Tibial artery (tissue), 4 donors: ENCODE results near the gene AMACR.

ENCODE experiments used
- DNase-seq, 2 donors: peaks; one replicate each; pipeline ENCODE4 v3.0.0-alpha.2; 2019
- H3K27ac ChIP-seq, 2 donors: fragments of 200-600 bp; sonication (generic) in 1 of 2; 1 replicate in 1 of 2; 2 replicates in 1 of 2; pipeline ENCODE4 v1.5.1; 2018 to 2019; ENCODE audit warnings: mild to moderate bottlenecking in 1 of 2
- H3K27me3 ChIP-seq, 2 donors: fragments of 200-600 bp; sonication (generic) in 1 of 2; one replicate each; pipeline versions ENCODE4 v1.5.1 to v1.6.0; 2016 to 2019
- H3K36me3 ChIP-seq, 3 donors: fragments of 200-600 bp; sonication (generic) in 2 of 3; one replicate each; pipeline ENCODE4 v1.5.1; 2016 to 2019; ENCODE audit warnings: mild to moderate bottlenecking in 2 of 3
- H3K4me1 ChIP-seq, 4 donors: fragments of 200-600 bp; sonication (generic) in 2 of 4; 1 replicate in 3 of 4; 2 replicates in 1 of 4; pipeline ENCODE4 v1.5.1; 2016 to 2019
- H3K4me3 ChIP-seq, 2 donors: fragments of 200-600 bp; sonication (generic) in 1 of 2; 1 replicate in 1 of 2; 2 replicates in 1 of 2; pipeline ENCODE4 v1.5.1; 2018 to 2019; ENCODE audit warnings: mild to moderate bottlenecking in 2 of 2
- H3K9me3 ChIP-seq, 3 donors: fragments of 200-600 bp; sonication (generic) in 1 of 3; one replicate each; pipeline ENCODE4 v1.5.1; 2016 to 2019
- intact Hi-C: fragments of 100-400 bp; cut with DNase I; formaldehyde crosslinking; loops from one replicate; pipeline ENCODE4 v1.15.0; 2023; ENCODE audit warnings: low total_unique reads
- TF ChIP-seq, protein P1 (sequence below), 2 experiments: fragments of 200-600 bp in 1 of 2; fragments of 450-650 bp in 1 of 2; IDR thresholded peaks; one replicate each; pipeline ENCODE4 v1.5.1; 2017 to 2019; ENCODE audit warnings: antibody characterized with exemption in 2 of 2, mild to moderate bottlenecking in 1 of 2, moderate library complexity in 1 of 2

AMACR gene

DNA sequence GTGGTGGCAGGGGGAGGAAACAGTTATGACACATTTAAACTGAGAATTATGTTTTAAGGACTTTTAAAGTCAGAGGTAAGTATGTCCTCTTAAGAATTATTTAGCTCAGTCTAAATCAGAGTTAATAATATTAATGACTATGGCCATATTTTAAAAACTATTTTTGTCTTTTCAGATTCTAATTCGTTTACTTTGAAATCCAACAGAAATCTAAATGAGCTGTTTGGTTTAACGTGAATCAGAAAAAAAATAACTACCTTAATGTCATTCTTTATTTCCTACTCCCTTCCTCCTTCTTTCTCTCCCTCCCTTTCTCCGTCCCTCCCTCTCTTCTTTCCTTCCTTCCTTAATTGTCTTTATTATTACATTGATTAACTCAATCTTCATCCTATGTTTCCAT, 20.5 kb upstream of the AMACR start:
- TF ChIP-seq, protein P1, sequence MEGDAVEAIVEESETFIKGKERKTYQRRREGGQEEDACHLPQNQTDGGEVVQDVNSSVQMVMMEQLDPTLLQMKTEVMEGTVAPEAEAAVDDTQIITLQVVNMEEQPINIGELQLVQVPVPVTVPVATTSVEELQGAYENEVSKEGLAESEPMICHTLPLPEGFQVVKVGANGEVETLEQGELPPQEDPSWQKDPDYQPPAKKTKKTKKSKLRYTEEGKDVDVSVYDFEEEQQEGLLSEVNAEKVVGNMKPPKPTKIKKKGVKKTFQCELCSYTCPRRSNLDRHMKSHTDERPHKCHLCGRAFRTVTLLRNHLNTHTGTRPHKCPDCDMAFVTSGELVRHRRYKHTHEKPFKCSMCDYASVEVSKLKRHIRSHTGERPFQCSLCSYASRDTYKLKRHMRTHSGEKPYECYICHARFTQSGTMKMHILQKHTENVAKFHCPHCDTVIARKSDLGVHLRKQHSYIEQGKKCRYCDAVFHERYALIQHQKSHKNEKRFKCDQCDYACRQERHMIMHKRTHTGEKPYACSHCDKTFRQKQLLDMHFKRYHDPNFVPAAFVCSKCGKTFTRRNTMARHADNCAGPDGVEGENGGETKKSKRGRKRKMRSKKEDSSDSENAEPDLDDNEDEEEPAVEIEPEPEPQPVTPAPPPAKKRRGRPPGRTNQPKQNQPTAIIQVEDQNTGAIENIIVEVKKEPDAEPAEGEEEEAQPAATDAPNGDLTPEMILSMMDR (IDR thresholded peaks at IDR 0.05), result no peak
- H3K9me3 ChIP-seq, result no peaks in the 10 kb centered on the region
- peaks cover 0 to 21% (median 0%) of the 10 kb centered on the region in 3 donors for H3K36me3 ChIP-seq
- H3K4me3 ChIP-seq, result no peak overlapping the region
- H3K27ac ChIP-seq, result no peak overlapping the region
- intact Hi-C loops, result no loop called here
- H3K4me1 ChIP-seq, result no peaks in the 10 kb centered on the region
- H3K27me3 ChIP-seq, result no peaks in the 10 kb centered on the region
- DNase-seq, result no peak

GRCh38 chr5:34026089-34026761, 18.4 kb upstream of the AMACR start:
- TF ChIP-seq, protein P1 (IDR thresholded peaks at IDR 0.05), result no peak
- H3K4me3 ChIP-seq, result no peak overlapping the region
- no peaks in the 10 kb centered on the region for H3K9me3 ChIP-seq
- no peaks in the 10 kb centered on the region for H3K27me3 ChIP-seq
- DNase-seq, result no peak
- H3K36me3 ChIP-seq, result peaks cover 0 to 23% (median 0%) of the 10 kb centered on the region in 3 donors
- no peak overlapping the region for H3K27ac ChIP-seq
- intact Hi-C loops, result no loop called here
- no peaks in the 10 kb centered on the region for H3K4me1 ChIP-seq

GRCh38 chr5:34022121-34022705, 14.4 kb upstream of the AMACR start:
- TF ChIP-seq, protein P1 (IDR thresholded peaks at IDR 0.05), result no peak
- Histone ChIP-seq H3K9me3 (no peaks in the 10 kb centered on the region), H3K4me3 (no peak overlapping the region), H3K4me1 (no peaks in the 10 kb centered on the region), H3K27ac (no peak overlapping the region), H3K36me3 (peaks cover 0 to 30% (median 7%) of the 10 kb centered on the region in 3 donors), H3K27me3 (no peaks in the 10 kb centered on the region)
- DNase-seq, result no peak
- intact Hi-C loops, result no loop called here

GRCh38 chr5:34021334-34021733, 13.5 kb upstream of the AMACR start:
- no peak overlapping the region for H3K27ac ChIP-seq
- H3K4me1 ChIP-seq, result no peaks in the 10 kb centered on the region
- H3K9me3 ChIP-seq, result no peaks in the 10 kb centered on the region
- H3K4me3 ChIP-seq, result no peak overlapping the region
- TF ChIP-seq, protein P1 (IDR thresholded peaks at IDR 0.05), result no peak
- peaks cover 0 to 30% (median 7%) of the 10 kb centered on the region in 3 donors for H3K36me3 ChIP-seq
- no peak for DNase-seq
- no peaks in the 10 kb centered on the region for H3K27me3 ChIP-seq
- intact Hi-C loops, result no loop called here

GRCh38 chr5:34020726-34021125, 12.9 kb upstream of the AMACR start:
- no peak overlapping the region for H3K4me3 ChIP-seq
- DNase-seq, result no peak
- H3K27me3 ChIP-seq, result no peaks in the 10 kb centered on the region
- intact Hi-C loops, result no loop called here
- no peaks in the 10 kb centered on the region for H3K4me1 ChIP-seq
- TF ChIP-seq, protein P1 (IDR thresholded peaks at IDR 0.05), result no peak
- peaks cover 0 to 30% (median 7%) of the 10 kb centered on the region in 3 donors for H3K36me3 ChIP-seq
- H3K9me3 ChIP-seq, result no peaks in the 10 kb centered on the region
- H3K27ac ChIP-seq, result no peak overlapping the region
